ENCODE results near the gene HSPA4. TPM values are rescaled to one million over a fixed set of nuclear protein-coding genes. Genes with fewer than 3 reads are reported as not detected.
"Not testable (repeated sequence)": the region's sequence is repeated elsewhere in the genome, so short reads cannot be mapped to it uniquely, and the experiment has no call there.

Gene HSPA4
- 100 to 1,000 TPM; 245 to 287 TPM for total RNA-seq
- polyA plus RNA-seq (2013, experiment 1 of 2): 147 TPM
- polyA plus RNA-seq (2013, experiment 2 of 2): 145 TPM
- long read RNA-seq, experiment 1, full-length matches to known transcripts: 35 of 114 reads
- long read RNA-seq, experiment 1, partial matches to known transcripts: 47 of 114 reads
- long read RNA-seq, experiment 1, other reads (novel, unspliced or antisense): 32 of 114 reads
- long read RNA-seq, experiment 2, full-length matches to known transcripts: 309 of 377 reads
- long read RNA-seq, experiment 2, partial matches to known transcripts: 24 of 377 reads
- long read RNA-seq, experiment 2, other reads (novel, unspliced or antisense): 44 of 377 reads
- long read RNA-seq, experiment 3, full-length matches to known transcripts: 1,493 of 1,679 reads
- long read RNA-seq, experiment 3, partial matches to known transcripts: 62 of 1,679 reads
- long read RNA-seq, experiment 3, other reads (novel, unspliced or antisense): 124 of 1,679 reads
- long read RNA-seq, experiment 4, full-length matches to known transcripts: 65 of 138 reads
- long read RNA-seq, experiment 4, partial matches to known transcripts: 67 of 138 reads
- long read RNA-seq, experiment 4, other reads (novel, unspliced or antisense): 6 of 138 reads

DNA sequence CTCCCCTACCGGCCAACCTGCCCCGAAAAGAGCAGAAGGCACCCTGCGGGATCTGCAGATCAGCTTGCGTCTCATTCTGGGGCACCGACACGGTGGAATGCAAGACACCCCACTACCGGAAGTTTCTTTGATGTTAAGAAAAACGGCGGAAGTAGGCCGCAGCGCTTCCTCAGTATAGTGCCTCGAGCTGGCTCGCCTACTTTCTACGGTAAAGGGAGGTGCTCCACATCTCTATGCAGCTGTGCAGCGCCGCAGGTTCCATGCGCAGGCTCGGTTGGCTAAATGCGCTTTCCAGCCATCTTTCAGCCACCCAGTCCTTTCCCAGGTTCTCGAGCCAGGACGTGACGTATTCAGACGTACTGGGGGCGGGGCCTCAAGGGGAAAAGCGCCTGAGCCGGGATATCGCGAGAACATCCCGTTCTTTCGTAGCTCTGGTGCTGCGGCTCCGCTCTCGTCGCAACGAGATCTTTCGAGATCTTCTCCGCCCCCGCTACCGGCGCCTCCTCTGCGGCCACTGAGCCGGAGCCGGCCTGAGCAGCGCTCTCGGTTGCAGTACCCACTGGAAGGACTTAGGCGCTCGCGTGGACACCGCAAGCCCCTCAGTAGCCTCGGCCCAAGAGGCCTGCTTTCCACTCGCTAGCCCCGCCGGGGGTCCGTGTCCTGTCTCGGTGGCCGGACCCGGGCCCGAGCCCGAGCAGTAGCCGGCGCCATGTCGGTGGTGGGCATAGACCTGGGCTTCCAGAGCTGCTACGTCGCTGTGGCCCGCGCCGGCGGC lies at the start of gene HSPA4:
Gene HSPA4 (plus strand): TSS at position 472 of the 775 bp plus-strand sequence. CDS start 238 bp downstream, at position 710.
- Mint-ChIP-seq H3K27me3 (ENCODE audit: insufficient read depth) (no peaks in the 10 kb centered on the region), H3K27ac (peak within 1 kb of the TSS; percentile 100), H3K36me3 (ENCODE audit: low read depth) (peaks cover 13% of the 10 kb centered on the region), H3K4me1 (peaks cover 30% of the 10 kb centered on the region), H3K4me3 (peak within 1 kb of the TSS; percentile 95), H3K9me3 (no peaks in the 10 kb centered on the region)
- H3K9ac ChIP-seq (ENCODE audit: extremely low read depth, low read length, poor library complexity, severe bottlenecking): peak within 1 kb of the TSS; percentile 100
- peaks cover 5% of the 10 kb centered on the region for H3K36me3 ChIP-seq (ENCODE audit: control insufficient read depth, insufficient read depth, low read length)
- 0 to 1% methylated on average over 35 to 68 of the region's 68 CpGs for WGBS, 2 experiments (ENCODE audit: insufficient coverage in 1 of 2, insufficient read length in 1 of 2)
- H3K9me3 ChIP-seq (ENCODE audit: control insufficient read depth, low read length): no peaks in the 10 kb centered on the region
- H3K27me3 ChIP-seq (ENCODE audit: control insufficient read depth, insufficient read depth, low read length, poor library complexity, severe bottlenecking): no peaks in the 10 kb centered on the region
- peaks cover 12% of the 10 kb centered on the region for H3K4me1 ChIP-seq (ENCODE audit: control insufficient read depth, insufficient read depth, low read length)
- H3K27ac ChIP-seq (ENCODE audit: low read depth, low read length): peak within 1 kb of the TSS; percentile 99
- DNase-seq: peak; percentile 99
- peak within 1 kb of the TSS; percentile 98 for H3K4me3 ChIP-seq (ENCODE audit: low read length)
- peak; percentile 23 for TF ChIP-seq CTCF (conservative IDR thresholded peaks at IDR 0.05)

DNA sequence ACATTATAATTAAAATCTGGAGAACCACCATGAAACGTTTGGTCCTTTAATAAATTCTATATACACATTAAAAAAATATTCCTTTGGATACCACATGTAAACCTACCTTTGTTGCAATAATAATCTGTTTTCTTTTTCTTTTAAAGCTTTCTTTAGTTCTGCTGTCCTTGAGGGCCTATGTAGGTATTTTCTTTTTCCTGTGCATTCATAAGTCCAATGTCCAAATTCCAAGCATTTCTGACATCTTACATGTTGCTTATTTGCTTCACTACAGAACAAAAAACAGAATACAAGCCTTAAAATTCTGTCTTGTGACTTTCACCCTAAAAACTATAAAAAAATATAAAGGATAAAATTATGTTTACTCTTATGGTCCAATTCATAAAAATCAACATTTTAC lies 45.2 kb upstream of the HSPA4 start:
- Histone ChIP-seq H3K27ac (ENCODE audit: low read depth, low read length) (no peak overlapping the region), H3K4me1 (ENCODE audit: control insufficient read depth, insufficient read depth, low read length) (no peaks in the 10 kb centered on the region), H3K36me3 (ENCODE audit: control insufficient read depth, insufficient read depth, low read length) (peaks cover 40% of the 10 kb centered on the region), H3K9ac (ENCODE audit: extremely low read depth, low read length, poor library complexity, severe bottlenecking) (no peak overlapping the region), H3K9me3 (ENCODE audit: control insufficient read depth, low read length) (peaks cover 2% of the 10 kb centered on the region), H3K27me3 (ENCODE audit: control insufficient read depth, insufficient read depth, low read length, poor library complexity, severe bottlenecking) (no peaks in the 10 kb centered on the region), H3K4me3 (ENCODE audit: low read length) (no peak overlapping the region)
- Mint-ChIP-seq H3K27me3 (ENCODE audit: insufficient read depth) (no peaks in the 10 kb centered on the region), H3K27ac (no peak overlapping the region), H3K36me3 (ENCODE audit: low read depth) (peaks cover 42% of the 10 kb centered on the region), H3K4me1 (no peaks in the 10 kb centered on the region), H3K9me3 (peaks cover 8% of the 10 kb centered on the region), H3K4me3 (no peak overlapping the region)
- DNase-seq: no peak
- whole genome bisulfite sequencing, 2 experiments (ENCODE audit: insufficient coverage in 1 of 2, insufficient read length in 1 of 2): 100% methylated on average over 1 of the region's 1 CpG; no CpG with 5 or more reads in 1 of the 2 experiments
- no peak for TF ChIP-seq CTCF (conservative IDR thresholded peaks at IDR 0.05)

- not testable (repeated sequence) for H3K27me3 Mint-ChIP-seq (ENCODE audit: insufficient read depth); H3K4me1 ChIP-seq (ENCODE audit: control insufficient read depth, insufficient read depth, low read length); H3K27ac Mint-ChIP-seq; H3K4me3 ChIP-seq (ENCODE audit: low read length); H3K4me1 Mint-ChIP-seq; H3K9me3 ChIP-seq (ENCODE audit: control insufficient read depth, low read length); H3K4me3 Mint-ChIP-seq; H3K9ac ChIP-seq (ENCODE audit: extremely low read depth, low read length, poor library complexity, severe bottlenecking); H3K27me3 ChIP-seq (ENCODE audit: control insufficient read depth, insufficient read depth, low read length, poor library complexity, severe bottlenecking); H3K27ac ChIP-seq (ENCODE audit: low read depth, low read length); DNase-seq
- Mint-ChIP-seq H3K36me3 (ENCODE audit: low read depth) (peaks cover 37% of the 10 kb centered on the region), H3K9me3 (peaks cover 12% of the 10 kb centered on the region)
- H3K36me3 ChIP-seq (ENCODE audit: control insufficient read depth, insufficient read depth, low read length): peaks cover 32% of the 10 kb centered on the region
- WGBS, 2 experiments (ENCODE audit: insufficient coverage in 1 of 2, insufficient read length in 1 of 2): 71 to 80% methylated on average over 4 to 6 of the region's 6 CpGs
Measured at GRCh38 chr5:133008455-133008854, 43.4 kb upstream of the HSPA4 start.

Measured in endodermal cell (in vitro differentiated cells).